ENCODE data around the gene RFT1.
A peak's percentile ranks its signal among the peaks of the same experiment; 100 is the strongest.

Gene RFT1

GRCh38 chr3:53122933-53123305 lies 7.3 kb downstream of the RFT1 start:
- no peak for DNase-seq (ENCODE audit: low spot score)

- no peak for DNase-seq (ENCODE audit: low spot score)
Measured at GRCh38 chr3:53122255-53122932, 7.8 kb downstream of the RFT1 start.

DNA sequence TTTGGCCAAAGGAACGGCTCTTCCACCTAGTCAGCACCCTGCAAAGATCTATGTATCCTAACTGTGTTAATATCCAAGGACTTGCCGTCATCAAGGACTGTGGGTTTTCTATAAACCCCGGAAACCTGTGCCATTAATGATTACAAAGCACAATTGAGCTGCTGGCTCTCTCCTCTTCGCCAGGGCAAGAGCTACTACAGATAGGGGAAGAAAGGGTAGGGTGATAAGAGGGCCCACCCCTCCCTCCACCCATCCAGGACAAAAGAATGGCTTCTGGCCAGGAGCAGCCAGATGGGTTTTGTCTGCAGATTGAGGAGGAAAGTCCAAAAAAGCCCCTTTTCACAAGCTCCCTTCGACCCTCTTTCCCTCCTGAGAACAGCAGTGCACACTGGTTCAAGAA lies 9.9 kb downstream of the RFT1 start:
- no peak for DNase-seq (ENCODE audit: low spot score)

GRCh38 chr3:53116956-53117355 lies 13.3 kb downstream of the RFT1 start:
- no peak for DNase-seq (ENCODE audit: low spot score)

- DNase-seq (ENCODE audit: low spot score): peak; percentile 83
Measured at GRCh38 chr3:53114412-53115074, 15.7 kb downstream of the RFT1 start.

GRCh38 chr3:53114011-53114400 lies 16.2 kb downstream of the RFT1 start:
- DNase-seq (ENCODE audit: low spot score): peak; percentile 81

DNA sequence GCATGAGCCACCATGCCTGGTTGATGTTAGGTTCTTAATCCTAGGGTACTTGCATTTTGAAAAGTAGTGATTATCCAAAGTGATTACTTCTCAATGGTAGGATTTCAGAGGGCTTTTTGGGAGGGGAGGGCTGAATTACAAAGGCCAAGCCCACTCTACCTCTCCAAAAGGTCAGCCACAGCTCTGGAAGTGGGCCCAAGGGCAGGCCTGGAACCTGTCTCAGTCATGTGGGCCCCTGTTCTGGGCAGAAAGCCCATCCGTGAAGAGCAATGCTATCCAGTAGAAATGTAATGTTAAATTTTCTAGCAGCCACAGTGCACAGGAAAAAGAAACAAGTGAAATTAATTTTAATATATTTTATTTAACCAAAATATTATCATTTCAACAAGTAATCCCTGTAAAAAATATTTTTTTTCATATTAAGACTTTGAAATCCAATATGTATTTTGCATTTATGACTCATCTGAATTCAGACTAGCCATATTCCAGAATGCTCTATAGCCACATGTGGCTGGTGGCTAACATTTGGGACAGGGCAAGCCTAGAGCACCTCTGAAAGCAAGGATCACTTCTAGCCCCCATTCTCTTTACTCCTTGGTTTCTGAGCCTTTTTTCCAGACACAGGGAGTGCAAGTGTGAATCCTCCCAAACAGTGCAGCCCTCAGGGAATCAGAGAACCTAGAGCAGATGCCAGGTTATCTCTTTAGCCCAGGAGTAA lies 16.8 kb downstream of the RFT1 start:
- no peak for DNase-seq (ENCODE audit: low spot score)

DNA sequence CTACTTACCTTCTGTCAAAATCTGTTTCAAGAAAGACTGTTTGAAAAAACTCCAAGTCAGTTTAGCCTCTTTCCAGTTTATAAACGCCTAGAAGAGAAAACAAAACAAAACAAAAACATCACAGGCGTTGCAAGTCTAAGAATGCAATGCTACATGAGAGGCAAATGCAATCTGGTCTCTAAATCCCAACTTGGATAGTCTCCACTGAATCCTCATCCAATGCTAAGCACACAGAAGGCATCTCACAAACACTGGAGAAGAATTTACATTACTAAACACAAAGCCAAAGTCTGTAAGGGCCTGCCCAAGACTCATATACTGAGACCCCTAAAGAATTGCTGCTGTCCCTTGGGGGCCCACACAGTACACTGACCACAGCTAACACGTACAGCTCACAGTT lies 18.4 kb downstream of the RFT1 start:
- no peak for DNase-seq (ENCODE audit: low spot score)

GRCh38 chr3:53109891-53110771 lies 20.1 kb downstream of the RFT1 start:
- DNase-seq (ENCODE audit: low spot score): peak; percentile 42

DNA sequence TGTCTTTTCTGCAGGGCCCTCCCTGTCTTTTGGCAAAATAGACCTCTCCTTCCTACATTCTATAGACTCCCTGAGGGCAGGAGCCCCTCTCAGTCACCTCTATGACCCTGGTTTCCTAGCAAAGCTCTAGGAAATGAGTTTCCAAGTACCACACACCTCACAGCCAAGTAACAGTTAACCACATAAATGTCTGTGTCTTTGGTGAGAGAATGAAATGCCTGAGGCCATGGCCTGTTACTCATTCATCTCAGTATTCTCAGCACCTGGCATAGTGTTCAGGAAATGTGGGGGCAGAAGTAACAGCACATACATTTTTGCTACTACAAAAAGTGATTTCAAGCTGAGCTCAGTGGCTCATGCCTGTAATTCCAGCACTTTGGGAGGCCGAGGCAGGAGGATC lies 21.0 kb downstream of the RFT1 start:
- DNase-seq (ENCODE audit: low spot score): peak; percentile 36

DNA sequence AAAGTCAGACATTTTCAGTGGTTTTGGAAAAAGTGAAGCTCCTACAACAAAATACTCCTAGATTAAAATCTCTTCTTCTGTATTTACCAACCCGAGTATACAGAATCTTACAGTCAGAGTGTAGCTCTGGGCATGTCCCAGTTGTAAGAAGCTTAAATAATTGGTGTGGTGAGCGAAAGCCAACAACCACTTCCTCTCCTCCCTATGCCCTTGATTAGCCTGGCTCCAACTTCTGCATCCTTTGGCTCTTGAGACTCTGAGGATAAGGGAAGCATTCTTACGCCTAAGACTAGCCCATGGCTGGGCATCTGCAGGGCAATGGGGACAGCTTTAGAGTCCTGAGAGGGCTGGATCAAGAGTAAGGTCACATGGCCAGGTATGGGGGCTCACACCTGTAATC lies 25.5 kb downstream of the RFT1 start:
- DNase-seq (ENCODE audit: low spot score): no peak

GRCh38 chr3:53103397-53104296 lies 26.6 kb downstream of the RFT1 start:
- DNase-seq (ENCODE audit: low spot score): no peak

DNA sequence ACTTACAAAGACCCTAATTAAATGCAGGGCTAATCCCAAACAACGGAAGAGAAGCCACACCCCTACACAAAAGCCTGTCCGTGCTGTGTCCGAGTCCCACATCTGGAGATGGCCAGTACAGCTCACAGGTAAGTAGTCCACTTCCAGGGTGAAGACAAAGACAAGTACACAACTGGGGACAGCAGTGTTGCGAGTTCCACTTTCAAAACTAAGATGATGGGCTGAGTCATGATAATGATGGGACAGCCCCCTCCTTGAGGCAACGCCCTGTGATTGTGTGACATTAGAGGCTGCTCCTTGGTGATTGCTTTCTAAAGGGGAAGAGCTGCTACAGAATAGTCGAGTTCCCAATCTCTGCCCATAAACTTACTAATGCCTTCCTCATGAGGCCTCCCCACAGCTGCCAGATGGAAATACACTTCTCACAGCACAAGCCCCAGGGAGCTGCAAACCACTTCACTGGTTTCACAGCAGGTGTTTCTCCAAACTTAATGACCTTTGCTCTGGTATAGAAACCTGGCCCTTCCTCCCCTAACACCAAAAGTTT lies 27.6 kb downstream of the RFT1 start:
- DNase-seq (ENCODE audit: low spot score): no peak

GRCh38 chr3:53101956-53102355 lies 28.3 kb downstream of the RFT1 start:
- no peak for DNase-seq (ENCODE audit: low spot score)

DNA sequence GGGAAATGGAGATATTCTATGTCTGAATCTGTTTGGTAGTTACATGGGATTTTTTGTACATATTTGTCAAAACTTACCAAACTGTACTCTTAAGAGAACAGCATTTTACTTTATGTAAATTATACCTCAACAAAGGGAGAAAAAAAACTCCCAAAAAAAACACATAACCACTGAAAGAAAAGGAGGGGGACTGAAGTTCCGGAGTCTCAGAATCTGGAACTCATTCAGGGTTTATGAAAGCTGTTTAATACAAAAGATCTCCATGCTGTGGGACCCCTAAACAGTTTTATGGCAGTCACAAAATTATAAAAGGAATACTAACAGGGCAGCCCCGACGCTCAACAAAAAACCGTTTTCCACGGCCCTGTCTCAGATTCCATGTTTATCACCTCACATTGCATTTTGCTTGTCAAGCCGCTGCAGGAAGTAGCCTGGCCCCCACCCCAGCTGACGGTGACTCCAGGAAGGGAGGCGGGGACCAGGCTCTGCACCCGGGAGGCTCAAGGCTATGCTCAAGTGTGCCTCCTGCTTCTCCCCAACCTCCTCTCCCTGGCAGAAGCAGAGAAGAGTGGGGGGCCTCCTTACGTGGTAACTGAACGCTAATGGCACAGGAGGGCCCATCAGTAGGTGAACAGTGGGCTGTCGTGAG lies 29.3 kb downstream of the RFT1 start:
- no peak for DNase-seq (ENCODE audit: low spot score)

DNA sequence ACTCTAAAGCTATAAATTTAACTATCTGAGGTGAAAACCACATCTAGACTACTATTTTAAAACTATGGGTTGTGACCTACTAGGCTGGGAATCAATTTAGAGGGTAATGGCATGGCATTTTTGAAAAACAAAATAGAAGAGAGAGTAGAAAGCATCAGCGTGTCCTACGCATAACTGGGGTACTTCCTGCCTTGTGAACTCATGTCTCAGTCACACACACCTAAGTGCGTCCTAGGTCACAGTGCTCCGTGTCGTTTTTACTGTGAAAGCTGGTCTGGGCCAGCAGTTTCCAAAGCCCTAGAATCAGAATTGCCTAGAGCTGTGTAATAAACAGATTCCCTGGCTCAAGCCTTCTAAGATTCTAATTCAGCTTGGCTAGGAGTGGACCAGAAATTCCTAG lies 32.3 kb downstream of the RFT1 start:
- DNase-seq (ENCODE audit: low spot score): no peak

- no peak for DNase-seq (ENCODE audit: low spot score)
Measured at GRCh38 chr3:53092942-53093341, 37.3 kb downstream of the RFT1 start.

GRCh38 chr3:53092216-53092615 lies 38.0 kb downstream of the RFT1 start:
- no peak for DNase-seq (ENCODE audit: low spot score)

- DNase-seq (ENCODE audit: low spot score): no peak
Measured at GRCh38 chr3:53091011-53091410, 39.2 kb downstream of the RFT1 start.

DNA sequence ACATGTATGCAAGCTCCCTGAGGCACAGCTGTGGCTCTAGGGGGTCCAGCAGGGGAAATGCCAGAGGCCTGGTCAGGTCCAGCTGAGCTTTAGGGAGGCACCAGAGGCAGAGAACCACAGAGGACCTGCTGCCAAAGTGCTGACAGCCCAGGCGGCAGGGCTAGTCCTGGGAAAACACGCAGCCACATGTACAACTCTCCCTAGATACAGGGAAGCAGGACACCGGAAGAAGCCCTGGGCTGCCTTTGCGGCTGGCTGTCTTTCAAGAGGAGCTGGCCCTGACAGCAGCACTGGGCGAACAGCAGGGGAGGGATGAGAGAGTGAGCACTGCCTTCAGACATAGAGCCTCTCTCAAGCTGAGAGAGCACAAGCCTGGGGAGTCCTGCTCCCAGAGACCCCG lies 40.7 kb downstream of the RFT1 start:
- no peak for DNase-seq (ENCODE audit: low spot score)

DNA sequence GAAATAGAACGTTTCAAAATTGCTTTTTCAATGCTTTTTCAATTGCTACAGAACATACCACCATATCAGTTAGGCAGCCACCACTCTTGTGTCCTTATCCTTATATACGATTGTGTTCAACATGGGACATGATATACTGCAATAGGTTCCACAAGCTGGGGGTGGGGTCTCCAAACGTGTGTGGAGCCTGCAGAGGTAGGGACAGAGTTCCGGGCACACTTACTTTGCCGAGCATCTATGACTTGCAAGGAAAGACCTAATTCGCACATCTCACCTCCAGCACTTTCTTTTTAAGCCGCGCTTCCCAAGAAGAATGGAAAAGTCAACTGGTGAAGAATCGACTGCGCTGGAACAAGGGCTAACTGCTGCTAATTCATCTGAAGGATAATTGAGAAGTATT lies 44.8 kb downstream of the RFT1 start:
- no peak for DNase-seq (ENCODE audit: low spot score)

Measured in RKO (cell line).